ENCODE results near the gene CHGA. TPM values are rescaled to one million over a fixed set of nuclear protein-coding genes. Genes with fewer than 3 reads are reported as not detected.
A peak's percentile ranks its signal among the peaks of the same experiment; 100 is the strongest.

Gene CHGA
- total and polyA plus RNA-seq, 2 experiments from 2014 or later, result 40.5 to 61.3 TPM

DNA sequence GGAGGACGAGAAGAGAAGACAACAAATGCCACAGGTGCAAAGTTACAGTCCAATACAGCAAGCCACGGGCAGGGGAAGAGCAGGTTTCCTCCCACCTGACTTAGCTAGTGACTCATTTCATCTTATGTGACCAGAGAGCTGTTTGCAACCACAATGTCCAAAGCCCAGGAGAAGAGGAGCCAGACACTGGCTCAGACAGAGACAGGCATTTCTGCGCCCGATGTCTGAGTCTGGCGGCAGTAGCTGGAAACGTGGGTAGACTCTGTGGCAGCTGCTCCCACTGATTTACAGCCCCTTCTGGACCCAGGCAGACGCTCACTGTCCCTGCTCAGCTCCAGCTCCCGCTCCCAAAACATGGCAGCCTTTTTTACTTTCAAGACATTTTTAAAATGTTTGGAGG is 60.0 kb downstream of the CHGA start:
- Histone ChIP-seq H3K9me2 (replicated peaks; ENCODE audit: insufficient read depth) (no peaks in the 10 kb centered on the region), H2AFZ (no peak overlapping the region), H4K20me1 (ENCODE audit: insufficient read depth, poor library complexity, severe bottlenecking) (no peaks in the 10 kb centered on the region), H3K27me3 (no peaks in the 10 kb centered on the region), H3K27ac (no peak overlapping the region), H3K9me3 (ENCODE audit: low read depth) (no peaks in the 10 kb centered on the region), H3K4me3 (no peak overlapping the region), H3K79me2 (peaks cover 12% of the 10 kb centered on the region), H3K4me2 (no peak overlapping the region), H3K36me3 (replicated peaks; ENCODE audit: insufficient read depth, low read depth) (no peaks in the 10 kb centered on the region), H3K4me1 (ENCODE audit: insufficient read depth) (peaks cover 15% of the 10 kb centered on the region)
- TF ChIP-seq EZH2 (IDR thresholded peaks at IDR 0.05; ENCODE audit: borderline replicate concordance) (no peak), EZH2phosphoT487 (IDR thresholded peaks at IDR 0.05; ENCODE audit: low read depth, severe bottlenecking, unreplicated experiment) (no peak)
- TF ChIP-seq, protein P1, sequence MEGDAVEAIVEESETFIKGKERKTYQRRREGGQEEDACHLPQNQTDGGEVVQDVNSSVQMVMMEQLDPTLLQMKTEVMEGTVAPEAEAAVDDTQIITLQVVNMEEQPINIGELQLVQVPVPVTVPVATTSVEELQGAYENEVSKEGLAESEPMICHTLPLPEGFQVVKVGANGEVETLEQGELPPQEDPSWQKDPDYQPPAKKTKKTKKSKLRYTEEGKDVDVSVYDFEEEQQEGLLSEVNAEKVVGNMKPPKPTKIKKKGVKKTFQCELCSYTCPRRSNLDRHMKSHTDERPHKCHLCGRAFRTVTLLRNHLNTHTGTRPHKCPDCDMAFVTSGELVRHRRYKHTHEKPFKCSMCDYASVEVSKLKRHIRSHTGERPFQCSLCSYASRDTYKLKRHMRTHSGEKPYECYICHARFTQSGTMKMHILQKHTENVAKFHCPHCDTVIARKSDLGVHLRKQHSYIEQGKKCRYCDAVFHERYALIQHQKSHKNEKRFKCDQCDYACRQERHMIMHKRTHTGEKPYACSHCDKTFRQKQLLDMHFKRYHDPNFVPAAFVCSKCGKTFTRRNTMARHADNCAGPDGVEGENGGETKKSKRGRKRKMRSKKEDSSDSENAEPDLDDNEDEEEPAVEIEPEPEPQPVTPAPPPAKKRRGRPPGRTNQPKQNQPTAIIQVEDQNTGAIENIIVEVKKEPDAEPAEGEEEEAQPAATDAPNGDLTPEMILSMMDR (IDR thresholded peaks at IDR 0.05; ENCODE audit: poor library complexity), result no peak
- 93% methylated on average over 8 of the region's 8 CpGs for WGBS (ENCODE audit: low lambda C conversion rate, missing lambda C conversion rate)
- no peak for DNase-seq (ENCODE audit: low spot score)

DNA sequence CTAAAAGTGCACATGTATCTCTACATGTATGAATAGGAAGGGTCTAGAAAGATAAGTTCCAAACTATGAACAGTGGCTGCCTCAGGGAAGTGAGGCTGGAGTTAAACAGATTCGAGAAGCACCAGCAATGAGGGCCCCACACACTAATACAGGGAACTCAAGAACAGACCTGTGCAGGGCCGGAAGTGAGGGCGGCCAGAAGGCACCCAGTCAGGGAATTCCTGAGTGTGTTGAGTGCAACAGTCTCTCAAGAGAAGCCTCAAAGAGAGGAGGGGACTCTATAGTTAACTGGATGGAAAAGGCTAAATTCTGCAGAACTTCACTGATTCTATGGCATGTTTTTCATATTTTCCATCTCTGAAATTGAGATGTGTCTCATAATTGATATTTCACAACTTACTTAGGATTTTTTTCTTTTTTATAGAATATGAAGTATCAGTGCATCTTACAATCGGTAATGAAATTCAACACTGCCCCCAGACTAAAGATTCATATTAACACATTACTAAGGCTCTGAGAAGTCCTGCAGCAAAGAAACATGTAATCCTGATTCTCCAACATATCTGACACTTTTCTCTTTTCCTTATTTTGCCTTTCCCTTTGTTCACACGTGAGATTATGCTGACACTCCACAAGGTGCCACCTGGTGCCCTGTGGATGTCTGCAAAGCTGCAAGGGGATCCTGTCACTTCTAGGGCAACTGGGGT is 61.3 kb downstream of the CHGA start:
- Histone ChIP-seq H3K4me1 (ENCODE audit: insufficient read depth) (peaks cover 15% of the 10 kb centered on the region), H3K27me3 (no peaks in the 10 kb centered on the region), H2AFZ (no peak overlapping the region), H3K9me2 (replicated peaks; ENCODE audit: insufficient read depth) (no peaks in the 10 kb centered on the region), H3K4me2 (no peak overlapping the region), H3K79me2 (peaks cover 12% of the 10 kb centered on the region), H3K36me3 (replicated peaks; ENCODE audit: insufficient read depth, low read depth) (no peaks in the 10 kb centered on the region), H3K9me3 (ENCODE audit: low read depth) (no peaks in the 10 kb centered on the region), H4K20me1 (ENCODE audit: insufficient read depth, poor library complexity, severe bottlenecking) (no peaks in the 10 kb centered on the region), H3K4me3 (no peak overlapping the region), H3K27ac (peak overlapping the region; percentile 52)
- TF ChIP-seq EZH2phosphoT487 (IDR thresholded peaks at IDR 0.05; ENCODE audit: low read depth, severe bottlenecking, unreplicated experiment) (no peak), EZH2 (IDR thresholded peaks at IDR 0.05; ENCODE audit: borderline replicate concordance) (no peak)
- TF ChIP-seq, protein P1 (IDR thresholded peaks at IDR 0.05; ENCODE audit: poor library complexity), result no peak
- 84% methylated on average over 5 of the region's 5 CpGs for WGBS (ENCODE audit: low lambda C conversion rate, missing lambda C conversion rate)
- no peak for DNase-seq (ENCODE audit: low spot score)

Other genes starting within 250 kb of the CHGA start
- gene LGMN, start 174.5 kb upstream of the CHGA start, total RNA-seq, result 125 and 130 TPM in 2 replicates
- gene LGMN, start 174.5 kb upstream of the CHGA start, polyA plus RNA-seq, result 139 and 169 TPM in 2 replicates
- gene GOLGA5, start 128.8 kb upstream of the CHGA start, total RNA-seq, result 62.4 and 63.9 TPM in 2 replicates
- 50.0 and 52.7 TPM in 2 replicates for gene GOLGA5, start 128.8 kb upstream of the CHGA start, polyA plus RNA-seq
- 55.9 and 66.7 TPM in 2 replicates for gene ITPK1, start 192.8 kb downstream of the CHGA start, total RNA-seq
- gene ITPK1, start 192.8 kb downstream of the CHGA start, polyA plus RNA-seq, result 47.4 and 49.8 TPM in 2 replicates

All from hepatocyte (in vitro differentiated cells).